HUDEP-2 (cell line): ENCODE data around the gene RXRA.

Source experiments
- DNase-seq, 76 experiments: peaks; one replicate each; lab custom pipeline; 2025; ENCODE audit not compliant: unreplicated experiment in 76 of 76; lab: John Stamatoyannopoulos, UW

Gene RXRA

DNA sequence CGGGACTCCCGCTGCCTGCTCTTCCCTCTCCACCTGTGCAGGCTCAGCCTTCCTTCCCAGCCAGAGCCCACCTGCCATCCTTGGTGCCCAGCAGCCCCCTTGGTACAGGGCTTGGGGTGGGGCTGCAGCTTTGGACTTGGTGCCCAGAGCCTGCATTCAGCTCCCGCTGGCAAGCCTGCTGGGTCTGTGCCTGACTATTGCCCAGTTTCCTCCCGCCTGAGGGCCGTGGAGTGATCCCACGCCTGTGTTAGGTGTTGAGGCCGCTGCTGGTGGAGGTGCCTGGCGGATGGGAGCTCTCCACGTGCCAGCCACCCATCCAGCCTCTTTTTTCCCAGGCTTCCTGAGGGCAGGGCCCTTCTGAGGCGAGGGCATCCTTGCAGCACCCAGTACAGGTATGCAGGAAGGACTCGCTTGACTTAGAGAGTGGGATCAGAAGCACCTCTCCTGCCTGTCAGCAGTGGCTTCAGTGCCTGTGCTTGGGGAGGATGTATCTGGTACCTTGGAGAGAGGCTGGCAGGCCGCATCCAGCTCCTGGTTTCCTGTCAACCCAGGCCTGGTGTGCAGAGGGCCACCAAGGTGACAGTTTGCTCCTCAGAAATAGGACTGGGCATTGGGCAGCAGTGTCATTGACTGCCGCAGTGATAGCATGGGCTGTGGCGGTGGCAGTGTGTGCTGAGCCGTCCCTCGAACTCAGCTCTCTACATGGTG is 7.8 kb downstream of the RXRA start:
- DNase-seq = no peak

DNA sequence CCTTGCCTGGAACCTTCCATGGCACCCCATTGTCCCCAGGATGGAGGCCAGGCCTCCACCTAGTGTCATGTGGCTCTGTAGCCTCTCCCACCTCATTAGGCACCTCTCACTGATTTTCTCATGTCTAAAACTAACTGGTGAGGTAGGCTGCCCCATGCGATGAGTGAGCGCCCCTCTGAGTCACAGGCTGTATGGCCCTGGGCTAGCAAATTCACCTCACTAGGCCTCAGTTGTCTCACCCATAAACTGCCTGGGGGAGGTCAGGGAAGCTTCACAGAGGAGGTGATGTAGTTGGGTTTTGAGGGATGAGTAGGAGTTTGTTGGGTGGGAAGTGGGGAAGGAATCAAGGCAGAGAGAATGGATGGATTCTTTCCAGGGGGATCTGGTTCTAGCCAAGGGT is 8.8 kb downstream of the RXRA start:
- peak in 4 of 76 experiments; percentile 17 to 42 (median 26) for DNase-seq

DNA sequence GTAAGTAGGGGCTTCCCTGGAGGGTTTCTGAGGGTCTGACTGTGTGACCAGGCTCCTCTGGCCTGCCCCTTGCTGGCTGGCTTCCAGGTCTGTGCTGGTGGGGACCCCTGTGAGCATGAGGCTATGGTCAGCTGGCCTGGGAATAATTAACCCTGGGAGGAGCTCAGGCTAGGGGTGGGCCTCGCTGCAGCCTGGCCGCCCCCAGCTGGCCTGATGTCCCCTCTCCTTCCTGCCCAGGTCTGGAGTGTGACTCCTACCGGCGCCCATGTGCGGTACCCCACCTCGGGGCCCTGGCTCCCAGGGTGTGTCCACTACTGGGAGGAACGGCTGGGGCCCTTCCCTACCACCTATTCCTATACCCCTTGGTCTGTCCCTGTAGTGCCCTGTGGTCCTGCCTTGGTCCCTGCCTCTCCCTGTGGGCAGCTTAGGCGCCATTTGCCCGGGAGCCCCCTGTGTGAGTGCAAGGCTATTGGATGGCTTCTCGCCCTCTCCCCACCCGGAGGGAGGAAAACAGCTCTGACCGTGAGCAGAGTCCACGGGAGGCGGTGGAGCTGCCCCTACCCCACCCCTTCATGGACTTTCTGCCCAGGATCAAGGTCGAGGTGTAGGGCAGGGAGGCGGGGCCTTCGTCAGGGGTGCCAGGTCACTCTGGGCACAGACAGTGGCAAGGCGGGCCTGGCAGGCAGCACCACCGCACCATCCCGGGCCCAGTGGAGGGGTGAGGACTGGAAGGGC is 9.4 kb downstream of the RXRA start:
- DNase-seq = no peak

DNA sequence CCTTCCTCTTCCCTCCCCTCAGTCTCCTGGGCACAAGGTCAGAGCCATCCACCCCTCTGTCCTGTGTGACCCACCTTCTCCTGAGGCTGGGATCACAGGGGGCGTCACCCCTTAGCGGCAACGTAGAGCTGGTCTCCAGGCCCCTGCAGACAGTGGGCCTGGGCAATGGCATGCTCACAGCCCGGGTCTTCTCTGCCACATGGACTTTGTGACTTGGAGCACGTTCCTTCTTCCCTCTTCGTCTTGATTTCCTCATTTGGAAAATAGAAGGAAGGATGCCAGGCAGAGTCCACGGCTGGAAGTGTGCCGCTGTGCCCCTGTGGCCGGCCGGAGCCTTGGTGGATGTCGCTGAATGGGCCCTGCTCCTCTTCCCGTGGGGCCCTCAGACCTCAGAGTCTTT is 10.0 kb downstream of the RXRA start:
- DNase-seq = no peak

DNA sequence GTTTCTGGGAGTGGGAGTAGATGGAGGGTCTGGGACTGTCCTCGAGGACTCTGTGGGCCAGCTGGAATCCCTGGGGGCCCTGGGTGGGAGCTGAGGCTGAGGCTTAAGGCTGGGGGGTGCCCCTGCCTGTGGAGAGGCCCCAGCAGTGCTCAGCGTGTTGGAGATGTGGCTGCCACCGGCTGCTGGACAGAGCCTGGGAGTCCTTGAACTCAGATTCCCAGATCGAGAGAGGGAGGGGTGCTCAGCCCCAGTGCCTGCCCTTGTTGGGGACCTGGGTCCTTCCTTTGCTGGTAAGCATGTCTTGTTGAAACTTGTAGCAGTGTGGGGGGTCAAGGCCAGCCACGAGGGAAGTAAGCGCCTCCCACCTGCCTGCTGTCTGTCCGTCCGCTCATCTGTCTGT is 10.7 kb downstream of the RXRA start:
- DNase-seq = no peak

DNA sequence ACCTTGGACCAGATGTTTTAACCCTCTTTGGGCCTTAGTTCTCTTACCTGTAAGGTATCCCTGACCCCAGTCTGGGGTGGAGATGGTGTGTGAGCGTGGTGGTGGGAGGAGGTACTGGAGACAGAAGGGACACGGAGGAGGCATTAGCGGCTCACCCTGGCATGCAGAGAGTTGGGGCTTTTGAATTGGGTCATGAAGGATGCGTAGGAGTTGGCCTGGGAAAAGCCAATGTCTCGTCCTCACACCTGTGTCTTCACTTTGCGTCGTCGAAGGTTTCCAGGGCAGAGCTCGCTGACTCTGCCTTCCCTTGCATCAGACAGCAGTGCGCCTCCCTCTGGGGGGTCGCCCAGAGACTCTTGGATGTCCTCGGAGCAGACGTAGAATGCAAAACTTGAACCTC is 11.2 kb downstream of the RXRA start:
- peak in 1 of 76 experiments; percentile 29 for DNase-seq

DNA sequence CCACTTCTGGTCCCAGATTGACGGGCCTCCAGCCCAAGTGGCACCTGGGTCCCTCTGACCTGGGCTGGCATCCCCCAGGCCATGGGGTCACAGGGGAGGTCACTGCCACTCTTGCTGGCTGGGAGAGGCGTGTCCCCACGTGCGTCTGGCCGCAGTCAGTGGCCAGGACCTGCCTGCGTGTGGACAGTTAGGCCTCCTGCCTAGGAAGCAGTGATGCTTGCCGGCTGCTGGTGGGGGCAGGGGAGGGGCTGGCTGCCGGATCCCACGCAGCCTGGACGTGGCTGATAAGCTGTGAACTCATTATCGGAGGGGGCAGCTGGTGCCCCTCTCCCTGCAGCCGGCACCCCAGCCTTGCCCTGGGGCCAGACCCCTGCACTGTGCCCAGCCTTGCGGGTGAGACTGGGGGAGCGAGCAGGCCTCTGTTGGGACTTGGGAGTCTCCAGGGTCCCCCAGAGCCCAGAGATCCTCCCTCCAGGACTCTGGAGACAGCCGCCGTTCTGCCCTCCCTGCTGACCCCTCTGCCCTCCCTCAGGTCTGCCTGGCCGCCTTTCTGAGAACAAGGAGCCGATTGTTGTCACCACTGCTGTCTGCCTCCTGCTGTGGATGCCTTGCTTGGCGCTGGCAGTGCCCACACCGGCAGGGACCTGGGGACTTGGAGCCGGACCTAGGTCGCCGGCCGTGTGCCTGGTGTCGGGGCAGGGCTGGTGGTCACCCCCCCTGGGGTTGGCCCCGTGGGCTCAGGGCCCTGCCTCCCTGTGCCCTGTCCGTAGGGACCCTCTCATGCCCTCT is 12.3 kb downstream of the RXRA start:
- peak in 75 of 76 experiments; percentile 71 to 96 (median 89) for DNase-seq

DNA sequence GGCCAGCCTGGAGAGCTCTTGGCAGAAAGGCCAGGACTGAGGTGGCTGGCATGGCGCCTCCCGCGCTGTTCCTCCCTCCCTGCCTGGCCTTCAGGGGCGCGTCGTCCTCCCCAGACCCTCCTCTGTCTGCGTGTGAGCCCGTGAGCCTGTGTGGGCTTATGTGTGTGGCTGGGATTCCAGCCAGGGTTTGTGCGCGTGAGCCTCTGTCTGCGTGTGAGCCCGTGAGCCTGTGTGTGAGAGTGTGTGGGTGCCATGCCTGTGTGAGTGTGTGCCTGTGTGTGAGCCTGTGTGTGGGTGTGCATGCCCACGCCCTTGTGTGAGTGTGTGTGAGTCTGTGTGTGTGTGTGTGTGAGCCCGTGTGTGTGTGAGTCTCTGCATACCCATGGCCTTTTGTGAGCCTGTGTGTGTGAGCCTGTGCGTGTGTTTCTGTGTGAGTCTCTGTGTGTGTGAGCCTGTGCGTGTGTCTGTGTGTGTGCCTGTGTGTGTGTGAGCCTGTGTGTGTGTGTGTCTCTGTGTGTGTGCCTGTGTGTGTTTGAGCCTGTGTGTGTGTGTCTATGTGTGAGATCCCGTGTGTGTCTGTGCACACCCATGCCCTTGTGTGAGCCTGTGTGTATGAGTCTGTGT is 13.0 kb downstream of the RXRA start:
- DNase-seq = peak in 46 of 76 experiments; percentile 15 to 80 (median 44)

DNA sequence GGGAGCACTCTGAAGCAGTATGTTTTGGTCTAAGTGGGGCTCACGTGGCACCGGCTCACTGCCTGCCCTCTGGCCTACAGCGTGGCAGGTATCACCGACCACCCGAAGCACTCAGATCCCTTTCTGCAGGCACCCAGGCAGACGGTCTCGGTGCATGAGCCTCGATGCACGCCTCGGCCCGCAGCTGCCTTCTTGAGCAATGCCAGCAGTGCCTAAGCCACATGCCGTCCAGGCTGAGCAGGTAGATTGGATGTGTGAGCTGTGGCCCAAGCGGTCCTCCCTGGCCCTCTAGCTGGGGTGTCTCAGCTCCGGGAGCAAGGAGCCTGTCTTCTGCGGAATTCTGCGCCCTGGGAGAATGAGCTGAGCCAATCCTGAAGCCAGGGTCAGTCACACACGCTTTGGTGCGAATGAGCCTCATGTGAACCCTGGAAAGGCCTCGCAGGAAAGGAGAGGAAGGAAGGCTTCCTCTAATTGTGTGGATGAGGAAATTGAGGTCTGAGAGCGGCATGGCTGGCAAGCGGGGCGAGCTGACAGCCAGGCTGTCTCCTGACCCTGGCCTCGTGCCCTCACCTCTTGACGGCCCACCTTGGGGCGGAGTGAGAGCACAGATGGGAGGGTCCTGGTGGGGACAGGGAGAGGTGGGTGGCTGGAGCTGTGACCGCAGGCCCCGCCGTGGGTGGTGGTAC is 14.4 kb downstream of the RXRA start:
- DNase-seq = no peak

DNA sequence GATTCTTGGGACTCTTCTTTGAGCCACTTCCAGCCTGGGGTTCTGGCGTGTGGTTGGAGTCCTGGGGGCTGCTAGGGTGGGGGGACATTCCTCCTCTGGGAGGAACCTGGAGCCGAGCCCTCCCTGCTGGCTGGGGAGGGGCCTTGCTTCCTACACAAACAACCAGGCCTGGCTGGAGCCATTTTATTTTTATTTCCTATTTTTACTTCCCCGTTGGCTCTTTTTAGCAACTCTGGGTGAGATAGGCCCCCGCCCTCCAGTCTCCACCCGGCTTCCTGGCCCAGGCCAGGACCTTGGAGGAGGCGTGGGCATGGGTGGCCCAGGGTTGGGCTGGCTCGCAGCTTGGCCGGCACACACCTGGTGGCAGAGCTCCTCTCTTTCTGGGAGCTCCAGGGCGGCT is 15.1 kb downstream of the RXRA start:
- peak in 32 of 76 experiments; percentile 12 to 55 (median 34) for DNase-seq

DNA sequence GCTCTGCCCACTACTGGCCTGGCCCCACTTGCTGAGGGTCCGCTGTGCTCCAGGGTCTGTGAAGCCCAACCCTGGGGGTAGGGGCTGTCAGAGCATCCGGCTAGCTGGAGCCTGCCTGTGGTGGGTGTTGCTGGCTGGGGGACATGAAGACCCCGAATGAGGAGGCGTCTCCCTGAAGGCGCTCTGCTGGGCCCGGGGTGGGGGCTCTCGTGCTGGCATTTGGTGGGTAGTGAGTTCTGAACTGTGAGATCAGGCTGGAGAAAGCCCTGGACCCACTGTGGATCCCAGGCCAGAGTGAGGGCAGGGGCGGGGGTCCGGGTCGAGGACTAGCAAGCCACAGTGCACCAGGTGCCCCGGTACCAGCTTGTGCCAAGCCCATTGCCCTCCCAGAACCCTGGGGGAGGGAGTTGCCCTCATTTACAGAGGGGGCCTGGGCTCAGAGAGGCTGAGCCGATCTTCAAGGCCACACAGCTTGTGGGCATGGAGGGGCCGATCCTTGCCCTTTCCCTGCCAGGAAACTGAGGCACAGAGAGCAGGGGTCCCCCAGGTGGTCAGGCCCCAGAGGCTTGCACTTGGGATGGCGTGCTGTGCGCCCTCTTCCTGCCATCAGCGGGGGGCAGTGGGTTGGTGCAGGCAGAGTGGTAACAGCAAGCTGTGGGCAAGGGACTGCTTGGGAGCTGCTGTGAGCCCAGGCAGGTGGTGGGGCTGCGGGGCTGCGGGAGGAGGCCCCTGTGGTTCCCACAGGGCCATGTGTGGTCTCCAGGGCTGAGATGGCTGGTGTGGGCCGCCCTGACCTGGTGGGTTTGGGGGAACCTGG is 15.9 kb downstream of the RXRA start:
- DNase-seq = no peak

DNA sequence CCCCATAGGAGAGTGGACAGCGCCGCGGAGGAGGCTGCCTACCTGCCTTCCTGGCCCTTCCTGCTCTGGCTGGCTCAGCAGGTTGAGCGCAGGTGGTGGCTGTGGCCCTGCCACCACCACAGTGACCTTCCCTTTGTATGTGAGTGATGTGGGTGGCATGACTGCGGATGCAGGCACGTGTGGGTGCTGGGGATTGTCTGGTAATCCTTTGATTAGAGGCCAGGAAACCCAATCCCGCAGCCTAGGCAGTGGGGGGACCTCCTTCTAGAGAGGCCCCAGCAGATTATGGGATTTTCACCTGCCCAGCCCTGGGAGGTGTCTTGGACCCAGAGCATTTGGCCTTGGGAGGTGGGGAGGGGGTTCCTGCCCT is 16.5 kb downstream of the RXRA start:
- DNase-seq = no peak

DNA sequence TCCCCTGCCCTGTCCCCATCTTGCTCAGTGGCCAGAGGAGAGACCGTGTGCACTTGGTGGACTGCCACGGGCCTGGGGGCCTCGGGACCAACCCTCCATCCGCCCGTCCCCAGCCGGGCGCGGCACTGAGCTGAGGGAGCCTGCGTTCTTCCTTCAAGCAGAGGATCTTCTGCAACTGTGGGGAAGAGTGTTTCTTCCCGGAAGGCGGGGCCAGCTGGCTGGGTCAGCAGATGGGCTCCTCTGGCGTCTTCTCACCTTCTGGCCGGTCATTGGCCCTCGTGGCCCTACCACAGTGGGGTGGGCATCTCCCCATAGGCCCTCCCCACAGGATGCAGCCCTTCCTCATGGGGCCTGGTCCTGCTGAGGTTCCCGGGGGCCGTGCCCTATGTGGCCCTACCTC is 17.4 kb downstream of the RXRA start:
- no peak for DNase-seq

DNA sequence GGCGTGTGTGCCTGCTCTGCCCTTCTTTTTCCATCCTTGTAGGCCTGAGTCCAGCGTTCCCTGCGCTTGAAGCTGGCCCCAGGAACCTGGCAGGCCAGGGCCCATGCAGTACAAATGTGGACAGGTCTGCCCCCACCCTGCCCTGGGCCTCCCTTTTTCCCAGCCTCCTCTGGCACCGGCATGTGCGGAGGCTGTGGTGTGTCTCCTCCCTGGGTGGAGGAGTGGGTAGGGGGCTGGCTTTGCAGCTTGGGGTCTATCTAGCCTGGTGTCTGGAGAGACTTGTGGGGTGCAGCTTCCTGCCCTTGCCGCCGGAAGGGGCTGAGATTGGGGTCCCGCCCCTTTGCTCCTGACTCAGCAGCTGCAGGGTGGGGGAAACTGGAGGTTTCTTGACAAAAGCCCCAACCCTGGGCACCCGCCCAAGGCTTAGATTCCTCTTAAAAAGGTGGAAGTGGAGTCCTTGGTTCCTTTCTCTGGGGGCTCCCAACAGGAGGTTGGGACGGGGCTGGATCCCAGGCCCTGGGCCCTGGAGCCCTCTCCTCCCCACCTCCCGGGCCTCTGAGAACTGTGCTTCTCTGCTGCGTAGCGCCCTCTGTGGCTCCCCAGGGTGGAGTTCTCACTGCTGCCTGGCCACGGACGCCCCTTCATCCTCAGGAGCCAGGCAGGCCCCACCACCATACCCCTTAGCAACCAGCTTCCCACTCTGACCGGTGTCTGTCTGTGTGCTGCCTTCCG is 18.0 kb downstream of the RXRA start:
- peak in 30 of 76 experiments; percentile 12 to 58 (median 35) for DNase-seq

DNA sequence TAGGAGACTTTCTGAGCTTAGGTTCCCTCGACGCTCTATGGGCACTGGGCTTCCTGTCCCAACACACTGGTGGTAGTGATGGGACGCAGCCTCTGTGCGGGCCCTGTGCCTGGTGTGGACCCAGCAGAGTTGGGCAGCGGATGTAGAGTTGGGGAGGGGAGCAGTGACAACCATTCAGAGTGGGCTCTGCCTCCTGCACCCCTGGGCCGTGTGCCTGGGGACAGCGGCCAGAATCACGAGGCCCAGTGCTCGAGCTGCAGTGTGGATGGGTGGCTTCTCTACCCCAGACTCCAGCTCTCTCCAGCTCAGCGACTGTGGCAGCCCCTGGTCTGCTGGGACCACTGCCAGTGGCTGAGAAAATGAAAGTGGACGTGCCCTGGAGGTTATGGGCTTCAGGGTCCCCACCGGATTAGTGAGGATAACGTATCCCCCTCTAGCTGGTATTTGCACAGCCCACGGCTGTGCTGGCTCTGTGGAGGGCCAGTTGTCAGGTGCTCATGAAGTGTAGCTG is 18.6 kb downstream of the RXRA start:
- DNase-seq = no peak

DNA sequence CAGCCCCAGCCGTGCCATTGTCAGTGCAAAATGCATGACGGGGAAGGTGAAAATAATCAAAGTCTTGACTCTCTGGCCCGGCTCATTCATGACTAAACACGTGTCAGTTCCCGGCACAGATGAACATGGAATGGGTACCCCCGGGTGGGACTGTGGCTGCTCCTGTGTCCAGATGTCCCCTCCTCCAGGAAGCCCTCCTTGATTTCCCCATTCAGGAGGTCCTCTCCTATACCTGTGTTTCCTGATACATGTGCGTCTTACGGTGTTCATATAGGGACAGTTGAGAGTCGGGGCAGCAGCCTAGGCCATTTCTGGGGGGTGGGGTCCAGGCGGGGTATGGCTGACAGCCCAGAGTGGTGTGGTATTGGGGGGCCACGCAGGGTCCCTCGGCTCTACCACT is 19.5 kb downstream of the RXRA start:
- no peak for DNase-seq

DNA sequence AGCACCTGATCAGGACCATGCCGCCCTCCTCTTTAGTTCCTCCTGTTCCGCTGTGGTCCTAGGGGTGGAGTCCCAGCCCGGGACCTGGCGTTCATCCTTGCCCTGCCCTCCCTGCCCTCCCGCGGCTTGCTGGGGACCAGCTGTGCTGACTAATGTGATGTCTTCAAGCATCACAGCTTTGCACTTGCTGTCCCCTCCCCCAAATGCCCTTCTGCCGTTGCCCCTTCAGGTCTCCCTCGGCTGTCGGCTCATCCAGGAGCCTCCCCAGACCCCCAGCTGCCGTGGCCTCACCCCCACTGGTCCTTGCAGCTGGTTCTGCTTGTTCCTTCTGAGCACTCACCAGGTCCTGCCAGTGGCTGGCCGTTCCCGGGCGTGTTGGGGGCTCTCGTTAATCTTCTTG is 19.9 kb downstream of the RXRA start:
- peak in 40 of 76 experiments; percentile 9 to 57 (median 32) for DNase-seq

DNA sequence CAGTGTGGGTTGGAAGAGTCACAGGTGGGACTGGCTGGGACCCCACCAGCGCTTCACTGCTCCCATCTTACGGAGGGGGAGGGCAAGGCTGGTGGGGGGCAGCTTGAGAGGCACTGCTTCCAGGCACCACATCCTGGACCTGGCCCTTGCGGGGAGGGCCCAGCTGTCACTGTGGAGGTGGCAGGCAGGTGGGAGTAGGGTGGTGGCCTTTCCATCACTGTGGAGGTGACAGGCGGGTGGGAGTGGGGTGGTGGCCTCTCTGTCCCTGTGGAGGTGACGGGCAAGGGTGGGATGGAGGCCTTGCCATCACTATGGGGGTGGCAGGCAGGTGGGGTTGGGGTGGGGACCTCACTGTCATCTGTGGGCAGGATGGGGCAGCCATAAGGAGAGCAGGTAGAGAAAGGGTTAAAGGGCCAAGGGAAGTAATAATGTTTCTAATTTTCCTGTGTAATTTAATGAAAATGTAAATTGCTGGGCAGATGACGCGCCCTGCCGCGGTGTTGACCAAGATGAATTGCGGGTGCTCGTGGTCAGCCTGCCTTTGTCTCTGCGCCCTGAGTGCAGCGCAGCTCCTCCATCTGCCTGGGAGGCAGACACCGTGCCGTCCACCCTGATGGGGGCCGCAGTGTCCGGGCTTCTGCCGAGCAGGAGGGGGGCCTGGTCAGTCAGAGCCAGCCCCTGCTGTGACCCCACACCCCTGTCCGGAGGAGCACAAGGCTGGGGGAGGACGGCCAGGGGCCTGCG is 20.8 kb downstream of the RXRA start:
- DNase-seq = no peak
